ENCODE data around the gene LFNG.

The LFNG gene

GRCh38 chr7:2504128-2504888, 15.3 kb upstream of the LFNG start:
- DNase-seq = no peak

GRCh38 chr7:2504889-2505375, 14.6 kb upstream of the LFNG start:
- DNase-seq = no peak

- no peak for DNase-seq
Measured at GRCh38 chr7:2505401-2505800, 14.2 kb upstream of the LFNG start.

GRCh38 chr7:2507208-2507916, 12.2 kb upstream of the LFNG start:
- DNase-seq = no peak

- no peak for DNase-seq
Measured at GRCh38 chr7:2507917-2508306, 11.7 kb upstream of the LFNG start.

GRCh38 chr7:2508327-2509215, 11.0 kb upstream of the LFNG start:
- peak; percentile 78 for DNase-seq

- DNase-seq = no peak
Measured at GRCh38 chr7:2509298-2509906, 10.2 kb upstream of the LFNG start.

GRCh38 chr7:2510130-2510776, 9.3 kb upstream of the LFNG start:
- DNase-seq = no peak

- DNase-seq = peak; percentile 50
Measured at GRCh38 chr7:2510909-2511768, 8.4 kb upstream of the LFNG start.

- DNase-seq = no peak
Measured at GRCh38 chr7:2511769-2512168, 7.8 kb upstream of the LFNG start.

GRCh38 chr7:2512179-2512661, 7.4 kb upstream of the LFNG start:
- no peak for DNase-seq

- DNase-seq = no peak
Measured at GRCh38 chr7:2512713-2513112, 6.9 kb upstream of the LFNG start.

- no peak for DNase-seq
Measured at GRCh38 chr7:2513702-2514101, 5.9 kb upstream of the LFNG start.

GRCh38 chr7:2514473-2515423, 4.8 kb upstream of the LFNG start:
- no peak for DNase-seq

GRCh38 chr7:2515424-2516193, 4.0 kb upstream of the LFNG start:
- no peak for DNase-seq

GRCh38 chr7:2516194-2516555, 3.4 kb upstream of the LFNG start:
- no peak for DNase-seq

GRCh38 chr7:2517026-2517425, 2.5 kb upstream of the LFNG start:
- DNase-seq = no peak

GRCh38 chr7:2517678-2518507, 1.7 kb upstream of the LFNG start:
- no peak for DNase-seq

Measured in activated CD4-positive, alpha-beta T cell treated with anti-CD3 and anti-CD28 coated beads, Interleukin-10, Interleukin-2, amounts not matched to agents 100 ng/mL and 50 ng/mL, durations not matched to agents 16 hours and 8 hours (primary cell).